IMR-90 (cell line): Measurements from ENCODE around the gene EGFL7. TPM values are rescaled to one million over a fixed set of nuclear protein-coding genes. Genes with fewer than 3 reads are reported as not detected.

ENCODE experiments used
- ATAC-seq: fragments of 200-7000 bp; cut with Tn5 transposase; 2 replicates; pipeline ENCODE4 v1.9.1; 2020; ENCODE audit warnings: low read depth, mild to moderate bottlenecking, moderate library complexity
- BruUV-seq: library from RNA; stranded (reverse); fragments of 400-500 nt; replicated peaks from 2 replicates; lab custom pipeline; 2021; lab: Mats Ljungman, UMichigan
- CTCF ChIA-PET: fragments of 300-600 bp; formaldehyde crosslinking; extraction: SDS; loops from one replicate; lab custom pipeline; 2021; ENCODE audit warnings: antibody characterized with exemption; lab: Yijun Ruan, JAX
- POLR2A ChIA-PET: fragments of 300-600 bp; sonication (Branson Sonifier 250); formaldehyde crosslinking; loops from one replicate; lab custom pipeline; 2022; ENCODE audit warnings: antibody characterized with exemption; ENCODE audit not compliant: unreplicated experiment; lab: Charles Lee
- DNase-seq: peaks from one replicate; pipeline ENCODE4 v3.0.0; 2013
- H2AFZ ChIP-seq: replicated peaks from 2 replicates; pipeline ENCODE3; 2013; ENCODE audit warnings: low read length, mild to moderate bottlenecking; ENCODE audit not compliant: poor library complexity
- H2AK5ac ChIP-seq: 2 replicates; pipeline ENCODE4 v1.6.1; 2013; ENCODE audit warnings: low read depth, low read length, inconsistent platforms
- H2AK9ac ChIP-seq: replicated peaks from 2 replicates; pipeline ENCODE3; 2013; ENCODE audit warnings: mild to moderate bottlenecking, low read depth, low read length, moderate library complexity; ENCODE audit not compliant: poor library complexity
- H2BK120ac ChIP-seq: 2 replicates; pipeline ENCODE4 v1.6.1; 2013; ENCODE audit warnings: low read depth, low read length, inconsistent platforms
- H2BK15ac ChIP-seq: 3 replicates; pipeline ENCODE4 v1.6.1; 2013; ENCODE audit warnings: low read depth, low read length, inconsistent platforms
- H2BK20ac ChIP-seq: 2 replicates; pipeline ENCODE4 v1.6.1; 2013; ENCODE audit warnings: low read depth, mild to moderate bottlenecking, inconsistent platforms, low read length, moderate library complexity
- H2BK5ac ChIP-seq: 2 replicates; pipeline ENCODE4 v1.6.1; 2013; ENCODE audit warnings: mild to moderate bottlenecking, low read depth, low read length, inconsistent platforms; ENCODE audit not compliant: poor library complexity, severe bottlenecking
- H3K14ac ChIP-seq: replicated peaks from 2 replicates; pipeline ENCODE4 v1.6.1; 2013; ENCODE audit warnings: low read depth, low read length, inconsistent platforms
- H3K18ac ChIP-seq: 2 replicates; pipeline ENCODE4 v1.6.1; 2013; ENCODE audit warnings: low read depth, low read length, control low read depth
- H3K23ac ChIP-seq: 2 replicates; pipeline ENCODE4 v1.6.1; 2013; ENCODE audit warnings: low read depth, low read length, inconsistent platforms
- H3K27ac ChIP-seq: 2 replicates; pipeline ENCODE4 v1.5.1; 2013; ENCODE audit warnings: mild to moderate bottlenecking, control low read depth, low read length; ENCODE audit not compliant: insufficient read depth
- H3K27me3 ChIP-seq: 2 replicates; pipeline ENCODE4 v1.6.1; 2013; ENCODE audit warnings: low read length; ENCODE audit not compliant: control insufficient read depth, insufficient read depth
- H3K36me3 ChIP-seq: 2 replicates; pipeline ENCODE4 v1.6.1; 2013; ENCODE audit warnings: low read length, mixed read lengths; ENCODE audit not compliant: control insufficient read depth, insufficient read depth
- H3K4ac ChIP-seq: 2 replicates; pipeline ENCODE4 v1.6.1; 2013; ENCODE audit warnings: low read depth, low read length, inconsistent platforms
- H3K4me1 ChIP-seq: 2 replicates; pipeline ENCODE4 v1.6.1; 2013; ENCODE audit warnings: low read length, mixed read lengths; ENCODE audit not compliant: control insufficient read depth, insufficient read depth
- H3K4me2 ChIP-seq: 2 replicates; pipeline ENCODE4 v1.6.1; 2013; ENCODE audit warnings: low read depth, mild to moderate bottlenecking, control low read depth, low read length, moderate library complexity
- H3K4me3 ChIP-seq: 2 replicates; pipeline ENCODE4 v1.5.1; 2013; ENCODE audit warnings: low read depth, mild to moderate bottlenecking, control low read depth, low read length, moderate library complexity; ENCODE audit not compliant: insufficient read depth
- H3K56ac ChIP-seq: 2 replicates; pipeline ENCODE4 v1.6.1; 2013; ENCODE audit warnings: low read length, inconsistent platforms; ENCODE audit not compliant: insufficient read depth; ENCODE audit errors: extremely low read depth
- H3K79me1 ChIP-seq, 2 experiments: 2 replicates each; pipeline ENCODE4 v1.6.1; 2013; ENCODE audit warnings: low read length in 2 of 2, inconsistent platforms in 1 of 2, low read depth in 1 of 2
- H3K9ac ChIP-seq: 2 replicates; pipeline ENCODE4 v1.6.1; 2013; ENCODE audit warnings: low read depth, low read length, control low read depth
- H3K9me1 ChIP-seq: 2 replicates; pipeline ENCODE4 v1.6.1; 2013; ENCODE audit warnings: low read length, inconsistent platforms; ENCODE audit not compliant: insufficient read depth
- H3K9me3 ChIP-seq: 2 replicates; pipeline ENCODE4 v1.6.1; 2013; ENCODE audit warnings: low read length; ENCODE audit not compliant: control insufficient read depth, insufficient read depth
- H4K20me1 ChIP-seq: 2 replicates; pipeline ENCODE4 v1.6.1; 2013; ENCODE audit warnings: low read length, inconsistent platforms; ENCODE audit not compliant: insufficient read depth
- H4K5ac ChIP-seq: 2 replicates; pipeline ENCODE4 v1.6.1; 2013; ENCODE audit warnings: mild to moderate bottlenecking, low read depth, low read length, control low read depth
- H4K8ac ChIP-seq, 2 experiments: 2 replicates each; pipeline ENCODE4 v1.6.1; 2013; ENCODE audit warnings: low read depth in 2 of 2, low read length in 2 of 2, control low read depth in 1 of 2, inconsistent platforms in 1 of 2
- H4K91ac ChIP-seq: 2 replicates; pipeline ENCODE4 v1.6.1; 2013; ENCODE audit warnings: low read depth, low read length, inconsistent platforms; ENCODE audit not compliant: insufficient read depth
- BHLHE40 ChIP-seq: fragments of 150-350 bp; IDR thresholded peaks from 2 replicates; pipeline ENCODE4 v1.6.1; 2016; ENCODE audit warnings: mild to moderate bottlenecking, low read depth, low read length
- CHD1 ChIP-seq: IDR thresholded peaks from 2 replicates; pipeline ENCODE4 v1.6.1; 2012; ENCODE audit warnings: low read depth, low read length, improper control_type of control experiment
- FOS ChIP-seq: fragments of 150-350 bp; IDR thresholded peaks from 2 replicates; pipeline ENCODE4 v1.6.1; 2016; ENCODE audit warnings: low read depth, low read length
- MAFK ChIP-seq: IDR thresholded peaks from 2 replicates; pipeline ENCODE4 v1.6.1; 2012; ENCODE audit warnings: low read depth, low read length, improper control_type of control experiment
- MXI1 ChIP-seq: IDR thresholded peaks from 2 replicates; pipeline ENCODE4 v1.6.1; 2012; ENCODE audit warnings: low read depth, mild to moderate bottlenecking, low read length, moderate library complexity, borderline replicate concordance
- NFE2L2 ChIP-seq: fragments of 150-350 bp; IDR thresholded peaks from 2 replicates; pipeline ENCODE4 v1.6.1; 2016; ENCODE audit warnings: low read depth, mild to moderate bottlenecking, low read length
- RAD21 ChIP-seq: IDR thresholded peaks from 2 replicates; pipeline ENCODE4 v1.6.1; 2012; ENCODE audit warnings: low read length, improper control_type of control experiment
- SMC3 ChIP-seq: fragments of 150-350 bp; IDR thresholded peaks from 2 replicates; pipeline ENCODE4 v1.6.1; 2016; ENCODE audit warnings: low read depth, mild to moderate bottlenecking, antibody characterized with exemption, low read length, moderate library complexity
- WGBS, 2 experiments: methylation state at CpG; one replicate each; pipeline versions ENCODE4 v1.1.5 to v1.1.7; 2013; ENCODE audit warnings: missing lambda C conversion rate in 2 of 2; ENCODE audit not compliant: insufficient read length in 1 of 2; ENCODE audit errors: extremely low coverage in 2 of 2; 5-methylcytosine and 5-hydroxymethylcytosine counted together
- dilution Hi-C: fragments of 300-500 bp; cut with HindIII; formaldehyde crosslinking; loops from one replicate; pipeline ENCODE4 v1.14.3; 2018; ENCODE audit warnings: low sequenced_read_pairs; ENCODE audit not compliant: unreplicated experiment
- in situ Hi-C: fragments of 300-500 bp; cut with MboI; formaldehyde crosslinking; loops from 3 replicates; pipeline ENCODE4 v1.14.3; 2019; ENCODE audit warnings: low sequenced_read_pairs, inconsistent platforms, mixed read lengths
- intact Hi-C: fragments of 100-400 bp; cut with micrococcal nuclease; formaldehyde crosslinking; loops from 2 replicates; pipeline ENCODE4 v1.10.0; 2022
- polyA plus RNA-seq, 3 experiments: library from polyadenylated mRNA; depleted of rRNA; stranded (reverse); fragments of >200 nt; gene quantifications; 2 replicates each; pipeline ENCODE4 v1.2.3, GENCODE V29; 2012; ENCODE audit warnings: low replicate concordance in 1 of 3
- total RNA-seq: library from RNA; depleted of rRNA; stranded (reverse); fragments of >200 nt; gene quantifications from 2 replicates; pipeline ENCODE4 v1.2.3, GENCODE V29; 2012
- TF ChIP-seq, protein P1 (sequence below): conservative IDR thresholded peaks from 2 replicates; pipeline ENCODE4 v1.5.1; 2012; ENCODE audit warnings: mild to moderate bottlenecking, low read depth, low read length, improper control_type of control experiment

Gene EGFL7
- total and polyA plus RNA-seq, 2 of the 4 experiments (the other 2 are of a cell fraction) = 2.2 to 10.4 TPM

DNA sequence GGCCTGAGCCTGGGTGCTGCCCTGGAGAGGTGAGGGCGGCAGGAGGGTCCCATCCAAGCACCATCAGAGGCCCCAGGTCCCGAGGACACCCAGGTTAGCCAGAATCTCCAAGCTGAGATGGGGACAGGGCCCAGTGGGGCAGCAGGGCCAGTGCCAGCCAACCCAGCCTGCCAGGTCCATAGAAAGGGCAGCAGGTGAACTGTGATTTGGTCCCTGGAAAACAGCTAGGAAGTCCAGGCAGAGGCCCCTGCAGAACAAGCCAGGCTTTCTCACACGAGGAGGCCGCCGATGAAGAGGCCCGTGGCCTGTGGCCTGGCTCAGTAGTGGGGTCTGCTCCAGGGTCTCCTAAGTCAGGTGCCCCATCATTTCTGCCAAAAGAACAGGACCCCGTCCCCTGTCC lies 22.5 kb downstream of the EGFL7 start:
- intact Hi-C loops (no loop called here), dilution Hi-C loops (no loop called here), in situ Hi-C loops (no loop called here)
- Histone ChIP-seq H3K79me1 (peaks cover 18 to 42% of the 10 kb centered on the region in 2 experiments), H3K4me3 (no peak overlapping the region), H3K23ac (no peak overlapping the region), H4K5ac (no peak overlapping the region), H4K20me1 (peaks cover 16% of the 10 kb centered on the region; the same call in 1 of the 2 replicates), H3K36me3 (no peaks in the 10 kb centered on the region), H2BK20ac (no peak overlapping the region), H3K27me3 (no peaks in the 10 kb centered on the region; the same call in 1 of the 2 replicates), H3K56ac (no peak overlapping the region), H3K9me3 (no peaks in the 10 kb centered on the region), H3K18ac (no peak overlapping the region), H3K27ac (no peak overlapping the region), H2BK120ac (no peak overlapping the region), H4K8ac (no peak overlapping the region), H3K9ac (no peak overlapping the region), H2AK5ac (no peak overlapping the region), H2BK15ac (no peak overlapping the region), H3K9me1 (no peaks in the 10 kb centered on the region), H2AK9ac (no peak overlapping the region), H3K4me1 (peaks cover 4% of the 10 kb centered on the region), H3K4ac (no peak overlapping the region), H3K14ac (no peak overlapping the region), H3K4me2 (no peak overlapping the region), H4K91ac (no peak overlapping the region), H2BK5ac (no peak overlapping the region), H2AFZ (no peak overlapping the region)
- ChIA-PET CTCF (no interaction called here), POLR2A (no interaction called here)
- no TSS peak for BruUV-seq
- 100% methylated on average over 4 of the region's 7 CpGs; no CpG with 5 or more reads in 1 of the 2 experiments for WGBS, 2 experiments
- TF ChIP-seq, protein P1, sequence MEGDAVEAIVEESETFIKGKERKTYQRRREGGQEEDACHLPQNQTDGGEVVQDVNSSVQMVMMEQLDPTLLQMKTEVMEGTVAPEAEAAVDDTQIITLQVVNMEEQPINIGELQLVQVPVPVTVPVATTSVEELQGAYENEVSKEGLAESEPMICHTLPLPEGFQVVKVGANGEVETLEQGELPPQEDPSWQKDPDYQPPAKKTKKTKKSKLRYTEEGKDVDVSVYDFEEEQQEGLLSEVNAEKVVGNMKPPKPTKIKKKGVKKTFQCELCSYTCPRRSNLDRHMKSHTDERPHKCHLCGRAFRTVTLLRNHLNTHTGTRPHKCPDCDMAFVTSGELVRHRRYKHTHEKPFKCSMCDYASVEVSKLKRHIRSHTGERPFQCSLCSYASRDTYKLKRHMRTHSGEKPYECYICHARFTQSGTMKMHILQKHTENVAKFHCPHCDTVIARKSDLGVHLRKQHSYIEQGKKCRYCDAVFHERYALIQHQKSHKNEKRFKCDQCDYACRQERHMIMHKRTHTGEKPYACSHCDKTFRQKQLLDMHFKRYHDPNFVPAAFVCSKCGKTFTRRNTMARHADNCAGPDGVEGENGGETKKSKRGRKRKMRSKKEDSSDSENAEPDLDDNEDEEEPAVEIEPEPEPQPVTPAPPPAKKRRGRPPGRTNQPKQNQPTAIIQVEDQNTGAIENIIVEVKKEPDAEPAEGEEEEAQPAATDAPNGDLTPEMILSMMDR = no peak
- TF ChIP-seq MXI1 (no peak), CHD1 (no peak), SMC3 (no peak), BHLHE40 (no peak), MAFK (no peak), NFE2L2 (no peak), FOS (no peak), RAD21 (no peak)
- ATAC-seq (no peak), DNase-seq (no peak)
